ENCODE data around the gene ZC3H12A.
"Not testable (repeated sequence)": the region's sequence is repeated elsewhere in the genome, so short reads cannot be mapped to it uniquely, and the experiment has no call there.

ZC3H12A gene

GRCh38 chr1:37518929-37519328, 44.5 kb downstream of the ZC3H12A start:
- H3K4me1 ChIP-seq (ENCODE audit: control insufficient read depth, insufficient read depth, low read length) = not testable (repeated sequence)

DNA sequence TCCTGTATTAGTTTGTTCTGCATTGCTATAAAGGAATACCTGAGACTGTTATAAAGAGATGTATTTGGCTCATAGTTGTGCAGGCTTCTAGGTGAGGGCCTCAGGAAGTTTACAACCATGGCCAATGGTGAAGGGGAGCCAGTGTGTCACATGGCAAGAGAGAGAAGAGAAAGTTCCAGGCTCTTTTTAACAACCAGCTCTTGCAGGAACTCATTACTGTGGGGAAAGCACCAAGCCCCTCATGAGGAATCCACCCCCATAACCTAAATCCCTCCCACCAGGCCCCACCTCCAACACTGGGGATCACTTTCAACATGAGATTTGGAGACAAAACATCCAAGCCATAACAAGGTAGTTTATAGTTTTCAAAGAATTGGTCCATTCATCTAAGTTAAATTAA, 45.2 kb downstream of the ZC3H12A start:
- H3K4me3 ChIP-seq (ENCODE audit: insufficient read depth, low read depth, low read length) = no peak overlapping the region
- H3K27me3 ChIP-seq (ENCODE audit: control insufficient read depth, insufficient read depth, low read length, poor library complexity, severe bottlenecking) = peaks cover 13% of the 10 kb centered on the region
- H3K9me3 ChIP-seq (ENCODE audit: control insufficient read depth, low read length) = no peaks in the 10 kb centered on the region
- no peaks in the 10 kb centered on the region for H3K4me1 ChIP-seq (ENCODE audit: control insufficient read depth, insufficient read depth, low read length)
- no peak overlapping the region for H3K27ac ChIP-seq (ENCODE audit: insufficient read depth, low read depth, low read length, poor library complexity, severe bottlenecking)
- no peaks in the 10 kb centered on the region for H3K36me3 ChIP-seq (ENCODE audit: control insufficient read depth, insufficient read depth, low read length)

More at GRCh38 chr1:37518929-37519328, 44.5 kb downstream of the ZC3H12A start:
- not testable (repeated sequence) for H3K36me3 ChIP-seq (ENCODE audit: control insufficient read depth, insufficient read depth, low read length); H3K27ac ChIP-seq (ENCODE audit: insufficient read depth, low read depth, low read length, poor library complexity, severe bottlenecking); H3K4me3 ChIP-seq (ENCODE audit: insufficient read depth, low read depth, low read length); H3K9me3 ChIP-seq (ENCODE audit: control insufficient read depth, low read length)
- 77 to 81% methylated on average over 15 of the region's 15 CpGs for WGBS, 2 experiments
- H3K27me3 ChIP-seq (ENCODE audit: control insufficient read depth, insufficient read depth, low read length, poor library complexity, severe bottlenecking) = peaks cover 13% of the 10 kb centered on the region

- H3K4me1 ChIP-seq (ENCODE audit: control insufficient read depth, insufficient read depth, low read length); H3K27ac ChIP-seq (ENCODE audit: insufficient read depth, low read depth, low read length, poor library complexity, severe bottlenecking); H3K36me3 ChIP-seq (ENCODE audit: control insufficient read depth, insufficient read depth, low read length); H3K9me3 ChIP-seq (ENCODE audit: control insufficient read depth, low read length); H3K4me3 ChIP-seq (ENCODE audit: insufficient read depth, low read depth, low read length); H3K27me3 ChIP-seq (ENCODE audit: control insufficient read depth, insufficient read depth, low read length, poor library complexity, severe bottlenecking): not testable (repeated sequence)
- 71 to 87% methylated on average over 1 of the region's 1 CpG for WGBS, 2 experiments
These were observed 55.5 kb downstream of the ZC3H12A start for GRCh38 chr1:37529888-37530287.

GRCh38 chr1:37532418-37533156, 58.2 kb downstream of the ZC3H12A start:
- not testable (repeated sequence) for H3K27me3 ChIP-seq (ENCODE audit: control insufficient read depth, insufficient read depth, low read length, poor library complexity, severe bottlenecking); H3K9me3 ChIP-seq (ENCODE audit: control insufficient read depth, low read length)
- 94% methylated on average over 4 of the region's 4 CpGs for WGBS, 2 experiments

DNA sequence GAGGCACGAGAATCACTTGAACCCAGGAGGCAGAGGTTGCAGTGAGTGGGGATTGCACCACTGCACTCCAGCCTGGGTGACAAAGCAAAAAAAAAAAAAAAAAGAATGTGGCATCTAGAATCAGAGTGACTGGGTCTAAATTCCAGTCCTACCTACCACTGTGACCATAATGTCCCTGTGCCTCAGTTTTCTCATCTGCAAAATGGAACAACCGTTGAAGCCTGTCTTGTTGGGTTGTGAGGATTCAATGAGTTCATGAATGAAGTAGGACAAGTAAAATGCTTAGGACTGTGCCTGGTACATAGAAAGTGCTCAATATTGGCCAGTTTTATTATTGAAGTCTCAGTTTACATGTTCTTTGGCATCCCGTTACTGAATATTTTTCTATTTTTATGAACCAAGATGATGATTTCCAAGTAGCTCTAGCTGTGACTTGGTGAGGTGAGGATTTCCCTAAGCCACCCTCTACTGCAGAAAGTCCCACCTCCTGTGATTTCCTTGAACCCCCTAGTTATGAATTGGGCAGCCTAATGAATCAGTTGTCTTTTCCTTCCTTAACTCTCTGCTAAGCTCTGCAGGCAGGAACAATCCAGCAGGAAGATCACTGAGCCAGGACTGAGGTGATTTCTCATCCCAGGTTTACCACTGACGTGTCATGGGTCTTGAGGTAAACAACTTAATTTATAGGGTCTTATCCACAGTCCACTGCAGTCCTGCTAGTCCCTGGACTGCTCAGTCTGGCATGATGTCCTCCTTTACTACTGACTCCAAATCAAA, 59.1 kb downstream of the ZC3H12A start:
- Histone ChIP-seq H3K36me3 (ENCODE audit: control insufficient read depth, insufficient read depth, low read length) (peaks cover 17% of the 10 kb centered on the region), H3K27me3 (ENCODE audit: control insufficient read depth, insufficient read depth, low read length, poor library complexity, severe bottlenecking) (no peaks in the 10 kb centered on the region), H3K9me3 (ENCODE audit: control insufficient read depth, low read length) (no peaks in the 10 kb centered on the region), H3K27ac (ENCODE audit: insufficient read depth, low read depth, low read length, poor library complexity, severe bottlenecking) (no peak overlapping the region), H3K4me3 (ENCODE audit: insufficient read depth, low read depth, low read length) (no peak overlapping the region), H3K4me1 (ENCODE audit: control insufficient read depth, insufficient read depth, low read length) (no peaks in the 10 kb centered on the region)
- 91 to 92% methylated on average over 4 of the region's 4 CpGs for WGBS, 2 experiments

More at GRCh38 chr1:37532418-37533156, 58.2 kb downstream of the ZC3H12A start:
- not testable (repeated sequence) for H3K4me3 ChIP-seq (ENCODE audit: insufficient read depth, low read depth, low read length); H3K27ac ChIP-seq (ENCODE audit: insufficient read depth, low read depth, low read length, poor library complexity, severe bottlenecking); H3K4me1 ChIP-seq (ENCODE audit: control insufficient read depth, insufficient read depth, low read length)
- peaks cover 11% of the 10 kb centered on the region for H3K36me3 ChIP-seq (ENCODE audit: control insufficient read depth, insufficient read depth, low read length)
